Measurements from ENCODE around the gene DLG1. TPM values are rescaled to one million over a fixed set of nuclear protein-coding genes. Genes with fewer than 3 reads are reported as not detected.

The DLG1 gene
- total and polyA plus RNA-seq, 4 donors: 12.7 to 51.2 (median 22.3) TPM

DNA sequence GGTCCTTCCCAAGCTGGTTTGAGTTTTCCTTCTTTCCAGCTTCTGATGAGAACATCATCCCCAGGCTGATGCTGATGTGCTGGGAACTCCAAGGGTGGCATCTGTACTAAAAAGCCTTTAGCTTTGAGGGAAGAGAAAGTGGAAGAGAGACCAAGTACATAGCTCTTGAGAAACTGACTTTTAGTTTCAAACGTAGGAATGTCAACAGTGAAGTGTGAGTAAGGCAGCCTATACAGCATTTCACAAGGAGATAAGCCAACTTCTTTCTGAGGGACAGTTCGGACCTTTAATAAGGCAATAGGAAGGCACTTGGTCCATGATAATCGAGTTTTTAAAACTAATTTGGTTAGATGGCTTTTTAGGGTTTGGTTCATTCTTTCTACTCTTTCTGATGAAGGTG, 53.7 kb downstream of the DLG1 start:
- TF ChIP-seq FOXA1 (IDR thresholded peaks at IDR 0.05) (no peak), REST (IDR thresholded peaks at IDR 0.05) (no peak), RXRA (IDR thresholded peaks at IDR 0.05) (no peak)
- Histone ChIP-seq H3K36me3 (ENCODE audit: control insufficient read depth in 4 of 4, insufficient read depth in 3 of 4, low read depth in 1 of 4, low read length in 3 of 4) (peaks cover 0 to 19% (median 8%) of the 10 kb centered on the region in 4 donors), H3K9me3 (ENCODE audit: control insufficient read depth in 4 of 4, low read length in 3 of 4) (peaks cover 4 to 20% (median 10%) of the 10 kb centered on the region in 4 donors), H3K4me1 (ENCODE audit: control insufficient read depth in 4 of 4, insufficient read depth in 4 of 4, low read length in 3 of 4) (peaks cover 0 to 3% (median 0%) of the 10 kb centered on the region in 4 donors), H3K27ac (ENCODE audit: low read depth in 1 of 2, low read length in 2 of 2) (no peak overlapping the region), H3K27me3 (ENCODE audit: control insufficient read depth in 4 of 4, insufficient read depth in 4 of 4, low read length in 3 of 4) (no peaks in the 10 kb centered on the region), H3K4me3 (ENCODE audit: low read depth in 1 of 3, low read length in 3 of 3) (no peak overlapping the region), H3K9ac (ENCODE audit: low read depth in 1 of 2, low read length in 2 of 2) (no peak overlapping the region)
- no peak for DNase-seq (ENCODE audit: low spot score)
- WGBS: 76% methylated on average over 3 of the region's 3 CpGs

DNA sequence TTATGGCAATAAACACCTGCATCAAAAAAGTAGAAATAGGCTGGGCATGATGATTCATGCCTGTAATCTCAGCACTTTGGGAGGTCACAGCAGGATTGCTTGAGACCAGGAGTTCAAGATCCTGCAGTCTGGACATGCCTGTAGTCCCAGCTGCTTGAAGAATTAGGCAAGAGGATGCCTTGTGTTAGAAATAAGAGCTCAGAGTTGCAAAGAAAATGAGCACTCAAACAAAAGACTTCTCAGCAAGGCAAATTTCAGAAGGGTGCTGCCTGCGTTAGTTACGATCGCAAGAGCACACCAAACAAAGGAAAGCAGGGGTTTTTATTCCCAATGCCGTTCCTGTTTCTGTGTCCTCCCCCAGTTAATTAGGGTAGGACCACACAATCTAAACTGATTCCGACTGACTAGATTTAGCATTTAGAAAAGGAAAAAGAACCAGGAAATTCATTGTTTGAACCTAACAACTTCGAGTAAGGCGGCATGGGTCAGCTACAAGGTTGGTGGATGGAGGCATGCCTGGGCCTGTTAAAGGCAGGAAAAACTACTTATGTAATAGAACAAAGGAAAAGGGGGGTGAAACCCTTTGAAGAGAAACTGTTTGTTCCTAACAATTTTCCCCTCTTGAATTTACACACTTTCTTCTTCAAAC, 55.5 kb downstream of the DLG1 start:
- TF ChIP-seq TAF1 (conservative IDR thresholded peaks at IDR 0.05) (no peak), SP1 (IDR thresholded peaks at IDR 0.05) (no peak), ZBTB33 (IDR thresholded peaks at IDR 0.05) (no peak), FOXA1 (IDR thresholded peaks at IDR 0.05) (no peak), RXRA (IDR thresholded peaks at IDR 0.05) (no peak), RAD21 (IDR thresholded peaks at IDR 0.05) (no peak), ATF3 (IDR thresholded peaks at IDR 0.05) (no peak), HNF4G (IDR thresholded peaks at IDR 0.05) (no peak), GABPA (IDR thresholded peaks at IDR 0.05 in 1 of 2, conservative IDR thresholded peaks at IDR 0.05 in 1 of 2) (no peak), YY1 (IDR thresholded peaks at IDR 0.05) (no peak), FOXA2 (IDR thresholded peaks at IDR 0.05) (no peak), CTCF (IDR thresholded peaks at IDR 0.05; ENCODE audit: low read depth, low read length, missing input control) (no peak)

More for the DNA sequence above, 55.5 kb downstream of the DLG1 start:
- H3K27ac ChIP-seq (ENCODE audit: low read depth in 1 of 2, low read length in 2 of 2): no peak overlapping the region
- H3K4me1 ChIP-seq (ENCODE audit: control insufficient read depth in 4 of 4, insufficient read depth in 4 of 4, low read length in 3 of 4): peaks cover 0 to 6% (median 2%) of the 10 kb centered on the region in 4 donors
- peaks cover 4 to 14% (median 6%) of the 10 kb centered on the region in 4 donors for H3K9me3 ChIP-seq (ENCODE audit: control insufficient read depth in 4 of 4, low read length in 3 of 4)
- WGBS: 98% methylated on average over 7 of the region's 7 CpGs
- H3K9ac ChIP-seq (ENCODE audit: low read depth in 1 of 2, low read length in 2 of 2): no peak overlapping the region
- no peak for DNase-seq (ENCODE audit: low spot score)
- H3K4me3 ChIP-seq (ENCODE audit: low read depth in 1 of 3, low read length in 3 of 3): no peak overlapping the region
- H3K36me3 ChIP-seq (ENCODE audit: control insufficient read depth in 4 of 4, insufficient read depth in 3 of 4, low read depth in 1 of 4, low read length in 3 of 4): peaks cover 0 to 19% (median 8%) of the 10 kb centered on the region in 4 donors
- no peaks in the 10 kb centered on the region for H3K27me3 ChIP-seq (ENCODE audit: control insufficient read depth in 4 of 4, insufficient read depth in 4 of 4, low read length in 3 of 4)

All from liver (tissue), 9 donors.